ENCODE results near the gene SULT4A1.

Gene SULT4A1

DNA sequence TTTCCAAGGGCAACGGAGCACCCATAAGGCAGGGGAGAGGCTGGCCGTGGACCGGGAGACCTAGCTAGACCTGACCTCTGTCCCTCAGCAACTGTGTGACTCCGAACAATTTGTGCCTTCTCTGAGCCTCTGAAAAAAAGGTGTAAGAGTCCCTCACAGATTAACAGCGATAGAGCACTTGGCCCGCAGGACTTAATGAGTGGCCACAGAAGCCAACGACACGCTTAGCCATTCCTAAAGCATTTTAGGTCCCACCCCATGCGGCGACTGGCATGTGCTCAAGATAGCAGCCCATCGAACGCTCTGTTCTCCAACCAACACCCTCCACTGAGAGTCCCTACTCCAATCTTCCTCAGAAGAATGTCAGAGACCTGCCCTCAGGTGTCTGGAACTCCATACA lies 1.5 kb downstream of the SULT4A1 start:
- H3K4me3 Mint-ChIP-seq: no peak overlapping the region
- no peak overlapping the region for H3K27ac Mint-ChIP-seq
- H3K4me1 Mint-ChIP-seq (ENCODE audit: low read depth): no peaks in the 10 kb centered on the region
- intact Hi-C loops (cut with micrococcal nuclease): no loop called here
- H3K9me3 Mint-ChIP-seq: peaks cover 7% of the 10 kb centered on the region
- no peaks in the 10 kb centered on the region for H3K36me3 Mint-ChIP-seq (ENCODE audit: low read depth)
- peaks cover 59% of the 10 kb centered on the region for H3K27me3 Mint-ChIP-seq

DNA sequence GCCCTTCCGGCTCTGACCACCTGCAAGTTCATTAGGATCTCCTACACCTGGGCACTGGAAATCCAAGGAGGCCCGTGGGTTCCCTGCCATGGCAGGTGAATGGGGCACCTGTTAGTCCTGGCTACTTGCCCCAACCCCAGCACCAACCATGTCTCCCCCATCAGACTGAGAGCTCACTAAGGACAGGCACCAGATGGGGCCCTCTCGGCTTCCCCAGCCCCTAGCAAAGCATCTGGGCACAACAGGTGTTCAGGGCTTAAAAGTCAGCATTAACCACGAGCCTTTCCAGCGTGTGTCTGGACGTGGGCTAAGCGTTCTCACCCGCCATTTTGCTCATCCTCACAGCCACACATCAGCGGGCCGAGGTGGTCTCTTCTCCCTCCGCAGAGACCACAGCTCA lies 2.2 kb downstream of the SULT4A1 start:
- Mint-ChIP-seq H3K9me3 (peaks cover 7% of the 10 kb centered on the region), H3K27me3 (peaks cover 57% of the 10 kb centered on the region), H3K4me3 (no peak overlapping the region), H3K4me1 (ENCODE audit: low read depth) (no peaks in the 10 kb centered on the region), H3K27ac (no peak overlapping the region), H3K36me3 (ENCODE audit: low read depth) (no peaks in the 10 kb centered on the region)
- intact Hi-C loops (cut with micrococcal nuclease): no loop called here

DNA sequence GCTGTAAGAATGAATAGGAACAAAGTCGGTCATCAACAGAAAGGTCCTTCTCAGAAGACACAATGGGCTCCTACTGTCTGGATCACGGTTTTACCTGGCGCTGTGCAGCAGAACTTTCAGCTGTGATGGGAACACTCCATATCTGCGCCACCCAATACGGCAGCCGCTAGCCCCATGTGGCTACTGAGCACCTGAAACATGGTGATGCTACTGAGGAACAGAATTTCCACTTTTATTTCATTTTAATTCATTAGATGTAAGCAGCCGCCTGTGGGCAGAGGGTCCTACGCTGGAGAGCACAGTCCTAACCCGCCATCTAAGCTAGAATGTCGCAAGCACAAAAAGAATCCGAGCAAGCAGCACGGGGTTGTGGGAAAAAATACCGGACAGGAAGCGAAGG lies 2.7 kb downstream of the SULT4A1 start:
- Mint-ChIP-seq H3K4me1 (ENCODE audit: low read depth) (no peaks in the 10 kb centered on the region), H3K27me3 (peaks cover 52% of the 10 kb centered on the region)
- intact Hi-C loops (cut with micrococcal nuclease): no loop called here

DNA sequence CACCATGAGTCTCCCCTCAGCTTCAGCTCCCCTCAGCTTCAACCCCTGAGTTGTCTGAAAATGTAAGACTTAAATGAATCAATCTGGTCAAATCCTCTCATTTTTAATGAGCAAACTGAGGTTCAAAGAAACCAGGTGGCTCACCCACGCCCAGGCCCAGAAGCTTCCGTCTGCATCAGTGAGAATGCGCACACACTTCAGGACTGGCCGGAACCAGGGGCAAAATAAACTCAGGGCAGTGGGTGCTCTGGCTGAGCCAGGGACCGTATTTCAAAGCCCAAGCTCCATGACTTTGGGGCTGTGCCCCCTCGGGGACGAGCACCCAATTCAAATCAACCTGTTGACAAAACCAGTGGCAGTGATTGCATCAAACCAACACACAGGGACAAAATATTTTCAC lies 3.1 kb downstream of the SULT4A1 start:
- peaks cover 50% of the 10 kb centered on the region for H3K27me3 Mint-ChIP-seq
- intact Hi-C loops (cut with micrococcal nuclease): no loop called here
- H3K4me1 Mint-ChIP-seq (ENCODE audit: low read depth): no peaks in the 10 kb centered on the region
- H3K36me3 Mint-ChIP-seq (ENCODE audit: low read depth): no peaks in the 10 kb centered on the region
- H3K4me3 Mint-ChIP-seq: no peak overlapping the region
- H3K27ac Mint-ChIP-seq: no peak overlapping the region
- peaks cover 7% of the 10 kb centered on the region for H3K9me3 Mint-ChIP-seq

More for the DNA sequence above, 2.7 kb downstream of the SULT4A1 start:
- Mint-ChIP-seq H3K9me3 (peaks cover 7% of the 10 kb centered on the region), H3K4me3 (no peak overlapping the region), H3K27ac (no peak overlapping the region), H3K36me3 (ENCODE audit: low read depth) (no peaks in the 10 kb centered on the region)

DNA sequence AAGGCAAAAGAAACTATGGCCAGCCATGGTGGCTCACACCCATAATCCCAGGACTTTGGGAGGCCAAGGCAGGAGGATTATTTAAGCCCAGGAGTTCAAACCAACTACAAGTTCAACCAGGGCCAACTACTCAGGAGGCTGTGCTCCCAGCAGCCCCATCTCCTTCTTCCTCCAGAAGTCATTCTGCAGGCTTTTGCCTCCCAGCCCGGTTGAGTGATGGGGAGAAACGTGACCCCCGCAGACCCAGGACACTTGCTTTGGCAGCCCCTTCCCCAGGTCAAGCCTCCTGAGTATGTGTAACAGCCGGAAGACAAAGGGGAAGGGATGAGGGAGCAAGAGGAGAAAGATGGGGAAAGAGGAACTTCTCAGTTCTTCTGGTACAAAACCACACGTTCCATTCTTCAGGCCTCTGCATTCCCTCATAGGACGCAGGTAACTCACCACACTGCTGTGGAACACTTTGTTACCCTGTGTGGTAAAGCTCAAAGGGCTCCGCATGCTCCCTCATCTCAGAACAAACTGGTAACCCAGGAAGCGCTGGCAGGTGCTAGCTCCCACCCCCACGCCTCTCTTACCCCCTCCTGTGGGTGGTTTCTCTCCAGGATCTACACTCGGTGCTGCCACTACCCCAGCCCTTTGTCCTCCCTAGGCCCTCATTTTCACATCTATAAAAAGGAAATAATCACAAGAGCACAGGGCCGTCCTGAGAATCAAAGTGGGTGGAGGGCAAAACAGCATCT lies 4.0 kb downstream of the SULT4A1 start:
- H3K9me3 Mint-ChIP-seq: peaks cover 7% of the 10 kb centered on the region
- intact Hi-C loops (cut with micrococcal nuclease): no loop called here
- no peaks in the 10 kb centered on the region for H3K4me1 Mint-ChIP-seq (ENCODE audit: low read depth)
- H3K4me3 Mint-ChIP-seq: no peak overlapping the region
- H3K27ac Mint-ChIP-seq: no peak overlapping the region
- H3K27me3 Mint-ChIP-seq: peaks cover 42% of the 10 kb centered on the region
- no peaks in the 10 kb centered on the region for H3K36me3 Mint-ChIP-seq (ENCODE audit: low read depth)

DNA sequence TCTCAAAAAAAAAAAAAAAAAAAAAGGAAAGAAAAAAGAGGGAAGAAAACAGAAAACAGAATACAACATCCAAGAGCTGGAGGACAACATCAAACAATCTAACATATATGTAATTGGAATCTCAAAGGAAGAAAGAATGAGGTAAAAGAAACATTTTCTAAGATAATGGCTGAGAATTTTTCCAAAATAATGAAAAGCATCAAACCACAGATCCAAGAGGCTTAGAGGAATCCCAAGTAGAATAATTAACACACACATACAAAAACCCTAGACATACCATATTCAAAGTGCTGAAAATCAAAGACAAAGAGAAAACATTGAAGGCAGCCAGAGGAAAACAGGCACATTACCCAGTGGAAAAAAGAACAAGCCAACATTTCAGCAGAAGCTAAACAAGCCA lies 4.9 kb downstream of the SULT4A1 start:
- Mint-ChIP-seq H3K9me3 (peaks cover 7% of the 10 kb centered on the region), H3K4me1 (ENCODE audit: low read depth) (peaks cover 7% of the 10 kb centered on the region), H3K27me3 (peaks cover 33% of the 10 kb centered on the region), H3K27ac (no peak overlapping the region), H3K4me3 (no peak overlapping the region), H3K36me3 (ENCODE audit: low read depth) (no peaks in the 10 kb centered on the region)
- intact Hi-C loops (cut with micrococcal nuclease): no loop called here

DNA sequence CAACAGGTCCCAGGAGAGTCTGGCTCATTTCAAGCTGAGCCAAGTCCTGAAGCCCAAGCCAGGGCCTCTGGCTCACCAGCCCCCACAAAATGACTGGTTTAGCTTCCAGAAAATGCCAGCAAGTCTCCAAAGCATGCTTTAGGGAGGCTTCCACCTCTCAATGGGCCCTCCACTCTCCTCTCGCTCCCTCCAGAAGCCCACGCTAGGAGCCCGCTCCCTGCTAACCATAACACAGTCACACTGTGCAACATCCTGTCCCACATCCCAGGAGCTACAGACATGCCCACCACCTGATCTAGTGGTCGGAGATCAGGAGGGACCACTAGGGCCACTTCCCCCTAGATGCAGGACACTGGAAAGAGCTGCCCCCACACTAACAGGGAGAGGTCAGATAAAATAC lies 6.9 kb downstream of the SULT4A1 start:
- Mint-ChIP-seq H3K9me3 (peaks cover 7% of the 10 kb centered on the region), H3K4me1 (ENCODE audit: low read depth) (peaks cover 7% of the 10 kb centered on the region), H3K27me3 (peaks cover 21% of the 10 kb centered on the region), H3K4me3 (no peak overlapping the region), H3K36me3 (ENCODE audit: low read depth) (no peaks in the 10 kb centered on the region), H3K27ac (no peak overlapping the region)
- intact Hi-C loops (cut with micrococcal nuclease): no loop called here

DNA sequence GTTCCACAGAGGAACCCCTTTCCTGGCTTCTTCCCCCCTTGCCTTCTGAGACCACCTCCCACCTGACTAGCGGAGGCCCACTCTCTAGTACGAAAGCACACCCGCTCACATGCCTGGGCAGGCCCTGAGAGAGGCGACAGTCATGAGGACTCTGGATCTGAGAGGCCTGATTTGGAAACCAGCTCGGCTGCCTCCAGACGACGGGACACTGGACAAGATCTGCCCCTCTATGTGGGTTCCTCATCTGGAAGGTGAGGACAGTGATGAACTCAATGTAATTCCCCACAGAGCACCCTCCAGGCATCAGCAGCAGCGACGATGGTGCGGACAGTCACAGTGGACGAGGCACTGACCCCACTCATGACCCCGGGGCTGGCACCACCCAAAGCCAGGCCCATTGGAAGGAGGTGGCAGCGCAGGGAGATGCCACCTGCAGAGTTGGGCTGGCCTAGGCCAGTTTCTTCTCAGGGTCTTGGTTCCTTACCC lies 7.5 kb downstream of the SULT4A1 start:
- H3K27me3 Mint-ChIP-seq: peaks cover 17% of the 10 kb centered on the region
- H3K4me3 Mint-ChIP-seq: no peak overlapping the region

DNA sequence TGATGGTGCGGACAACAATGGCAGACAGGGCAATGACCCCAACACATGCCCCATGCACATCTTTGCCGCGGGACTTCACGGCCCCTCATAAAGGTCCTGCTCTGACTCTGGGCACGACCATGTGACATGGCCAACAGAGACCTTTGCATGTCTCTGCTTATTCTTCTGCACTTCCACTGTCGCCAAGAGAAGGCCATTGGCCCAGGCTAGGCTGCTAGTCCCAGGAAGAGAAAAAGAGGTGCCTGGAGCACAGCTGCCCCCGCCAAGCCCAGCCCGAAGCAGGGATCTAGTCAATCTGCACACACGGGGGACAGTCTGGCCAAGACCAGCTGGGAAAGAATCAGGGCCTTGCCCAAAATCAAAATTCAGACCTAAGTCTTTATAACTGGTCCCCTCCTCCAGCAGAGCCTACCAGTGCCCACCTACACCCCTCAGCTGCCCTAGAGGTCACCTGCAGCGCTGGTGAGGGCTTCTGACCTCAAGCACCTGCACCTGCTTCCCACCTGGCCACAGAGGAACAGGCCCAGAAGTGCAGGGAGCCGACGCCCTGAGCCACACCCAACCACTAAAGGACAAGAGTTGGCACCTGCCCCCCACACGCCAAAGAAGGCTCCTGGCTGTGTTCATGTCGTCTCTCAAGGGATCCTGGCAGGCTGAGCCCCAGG lies 8.1 kb downstream of the SULT4A1 start:
- Mint-ChIP-seq H3K27ac (no peak overlapping the region), H3K36me3 (ENCODE audit: low read depth) (no peaks in the 10 kb centered on the region), H3K4me1 (ENCODE audit: low read depth) (peaks cover 7% of the 10 kb centered on the region), H3K27me3 (peaks cover 16% of the 10 kb centered on the region), H3K4me3 (no peak overlapping the region), H3K9me3 (peaks cover 7% of the 10 kb centered on the region)
- intact Hi-C loops (cut with micrococcal nuclease): no loop called here

More for the DNA sequence above, 7.5 kb downstream of the SULT4A1 start:
- Mint-ChIP-seq H3K27ac (no peak overlapping the region), H3K9me3 (peaks cover 7% of the 10 kb centered on the region), H3K4me1 (ENCODE audit: low read depth) (peaks cover 7% of the 10 kb centered on the region), H3K36me3 (ENCODE audit: low read depth) (no peaks in the 10 kb centered on the region)
- intact Hi-C loops (cut with micrococcal nuclease): no loop called here

DNA sequence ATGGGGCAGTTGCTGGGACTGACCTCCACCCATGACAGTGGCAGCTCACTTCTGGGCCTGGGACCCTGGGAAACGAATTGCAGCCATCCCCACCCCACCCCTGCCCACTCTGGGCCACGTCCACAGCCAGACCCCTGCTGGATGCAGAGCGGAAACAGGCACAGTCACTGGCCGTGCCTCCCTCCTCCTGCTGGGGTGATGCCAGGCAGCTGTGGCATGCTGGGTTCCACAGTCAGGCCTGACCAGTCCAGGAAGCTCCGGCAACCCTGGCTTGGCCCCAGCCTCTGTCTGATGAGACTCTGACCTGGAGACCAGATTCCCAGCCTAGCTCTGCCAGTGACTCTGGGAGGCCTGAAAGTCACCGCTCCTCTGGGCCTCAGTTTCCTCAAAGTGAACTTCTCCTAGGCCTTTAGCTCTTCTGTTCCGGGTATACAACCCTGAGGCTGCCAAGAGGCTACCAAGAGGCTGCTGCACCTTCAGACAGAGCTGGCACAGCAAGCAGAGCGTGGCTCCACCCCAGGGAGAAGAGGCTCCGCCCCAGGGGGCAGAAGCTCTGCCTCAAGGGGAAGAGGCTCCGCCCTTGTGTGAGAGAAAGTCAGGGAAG lies 8.9 kb downstream of the SULT4A1 start:
- Mint-ChIP-seq H3K4me1 (ENCODE audit: low read depth) (peaks cover 7% of the 10 kb centered on the region), H3K4me3 (no peak overlapping the region), H3K9me3 (peaks cover 7% of the 10 kb centered on the region), H3K27ac (no peak overlapping the region), H3K36me3 (ENCODE audit: low read depth) (no peaks in the 10 kb centered on the region), H3K27me3 (peaks cover 9% of the 10 kb centered on the region)
- intact Hi-C loops (cut with micrococcal nuclease): no loop called here

DNA sequence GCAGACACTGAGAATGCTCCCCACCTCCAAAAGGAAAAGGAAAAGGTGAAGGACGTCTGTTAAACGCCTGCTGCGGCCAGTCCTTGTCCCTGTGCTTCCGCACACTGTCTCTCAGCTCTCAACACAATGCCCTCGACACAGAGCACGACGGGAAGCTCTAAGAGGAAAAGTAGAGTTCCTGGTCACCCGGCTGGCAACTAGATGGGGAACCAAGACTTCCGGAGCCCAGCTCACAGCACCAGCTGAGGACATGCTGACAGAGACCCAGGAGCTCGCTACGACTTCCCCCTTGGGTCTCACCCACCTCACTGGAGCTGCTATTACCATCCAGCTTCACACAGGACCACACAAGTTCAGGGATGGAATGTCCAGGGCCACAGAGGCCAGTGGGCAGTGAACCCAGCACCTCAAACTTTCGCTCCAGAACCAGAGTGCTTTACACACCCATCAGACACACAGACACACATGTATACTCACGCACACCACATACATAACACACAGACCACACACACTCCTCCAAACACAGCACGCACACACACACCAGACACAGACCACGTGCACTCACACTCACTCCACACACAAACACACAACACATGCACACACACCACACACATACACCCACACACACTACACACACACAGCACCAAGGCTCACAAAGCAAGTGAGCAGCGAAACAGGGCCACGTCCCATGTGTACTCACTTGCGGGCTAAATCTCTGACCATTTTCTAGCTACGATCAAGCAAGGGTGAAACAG lies 9.6 kb downstream of the SULT4A1 start:
- intact Hi-C loops (cut with micrococcal nuclease): no loop called here
- H3K4me3 Mint-ChIP-seq: no peak overlapping the region
- H3K27me3 Mint-ChIP-seq: peaks cover 9% of the 10 kb centered on the region
- H3K4me1 Mint-ChIP-seq (ENCODE audit: low read depth): peaks cover 7% of the 10 kb centered on the region
- H3K27ac Mint-ChIP-seq: no peak overlapping the region
- H3K36me3 Mint-ChIP-seq (ENCODE audit: low read depth): no peaks in the 10 kb centered on the region
- peaks cover 7% of the 10 kb centered on the region for H3K9me3 Mint-ChIP-seq

DNA sequence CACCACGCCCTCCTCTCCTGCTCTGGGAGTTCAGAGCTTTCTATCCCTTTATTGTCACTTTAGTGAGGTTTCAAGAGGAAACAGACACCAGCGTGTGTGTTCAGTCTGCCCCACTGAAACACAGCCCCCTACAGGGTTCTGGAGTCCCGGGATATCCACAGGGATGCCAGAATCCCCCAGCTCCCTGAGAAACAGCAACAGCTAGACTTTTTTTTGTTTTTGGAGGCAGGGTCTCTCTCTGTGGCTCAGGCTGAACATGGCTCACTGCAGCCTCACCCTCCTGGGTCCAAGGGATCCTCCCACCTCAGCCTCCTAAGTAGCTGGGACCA lies 10.4 kb downstream of the SULT4A1 start:
- Mint-ChIP-seq H3K36me3 (ENCODE audit: low read depth) (no peaks in the 10 kb centered on the region), H3K4me1 (ENCODE audit: low read depth) (peaks cover 7% of the 10 kb centered on the region), H3K27me3 (peaks cover 5% of the 10 kb centered on the region), H3K4me3 (no peak overlapping the region), H3K9me3 (peaks cover 4% of the 10 kb centered on the region), H3K27ac (no peak overlapping the region)
- intact Hi-C loops (cut with micrococcal nuclease): no loop called here

DNA sequence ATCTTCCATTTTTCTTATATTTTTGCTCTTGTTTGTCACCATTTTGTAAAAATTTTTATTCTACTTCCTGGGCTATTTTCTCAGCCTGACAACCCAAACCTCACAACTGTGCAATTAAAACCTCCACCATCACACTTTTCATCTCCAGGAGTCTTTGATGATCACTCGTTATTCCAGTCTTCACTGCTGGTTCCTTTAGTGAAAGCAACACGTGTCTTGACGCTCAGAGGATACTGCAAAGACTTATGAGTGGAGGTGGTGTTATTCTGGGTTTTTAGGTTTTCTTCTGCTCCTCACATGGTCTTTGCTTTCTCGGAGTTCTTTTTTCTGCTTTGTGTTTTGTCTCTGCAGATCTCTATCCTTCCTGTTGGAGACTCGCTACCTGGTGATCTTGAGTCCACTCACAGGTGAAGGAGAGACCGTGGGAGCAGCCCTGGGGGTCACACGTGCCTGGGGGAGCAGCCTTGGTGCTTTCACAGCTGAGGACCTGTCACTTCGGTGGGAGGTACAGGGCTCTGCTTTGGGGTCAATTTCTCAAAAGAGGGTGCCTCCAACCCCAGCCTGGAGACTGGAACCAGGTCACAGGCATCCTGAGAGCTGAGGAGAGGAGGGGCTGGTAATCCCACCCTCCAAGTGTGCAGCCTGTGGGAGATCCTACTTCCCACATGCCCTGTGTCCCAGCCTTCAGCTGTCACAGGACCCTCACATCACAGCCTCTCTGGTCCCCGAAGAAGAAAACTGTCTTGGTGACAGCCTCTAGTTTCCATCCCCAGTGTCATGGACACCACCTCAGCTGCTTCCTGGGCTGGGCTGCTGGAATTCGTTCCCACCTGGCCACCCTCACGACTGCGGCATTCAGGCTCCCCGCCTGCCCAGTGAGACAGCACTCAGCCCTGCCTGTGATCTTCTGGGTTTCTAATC lies 11.0 kb downstream of the SULT4A1 start:
- H3K27me3 Mint-ChIP-seq: peaks cover 4% of the 10 kb centered on the region
- no peaks in the 10 kb centered on the region for H3K36me3 Mint-ChIP-seq (ENCODE audit: low read depth)
- no peak overlapping the region for H3K27ac Mint-ChIP-seq
- H3K9me3 Mint-ChIP-seq: no peaks in the 10 kb centered on the region
- H3K4me3 Mint-ChIP-seq: no peak overlapping the region
- H3K4me1 Mint-ChIP-seq (ENCODE audit: low read depth): peaks cover 7% of the 10 kb centered on the region
- intact Hi-C loops (cut with micrococcal nuclease): no loop called here

Measured in dendritic cell treated with granulocyte-macrophage colony-stimulating factor and Interleukin-4, amounts not matched to agents 40 ng/mL and 50 ng/mL, for 4 days (primary cell).